HG02870 (cell line): ENCODE measurements around the gene TMEM33.

ENCODE experiments used
- ATAC-seq: cut with Tn5 transposase; IDR thresholded peaks from one replicate; pipeline ENCODE4 v1.9.1; 2021; ENCODE audit warnings: mild to moderate bottlenecking, moderate library complexity; ENCODE audit not compliant: unreplicated experiment

The TMEM33 gene

GRCh38 chr4:41994461-41994985, 59.3 kb downstream of the TMEM33 start:
- no peak for ATAC-seq

GRCh38 chr4:41998019-41998418, 62.8 kb downstream of the TMEM33 start:
- no peak for ATAC-seq

DNA sequence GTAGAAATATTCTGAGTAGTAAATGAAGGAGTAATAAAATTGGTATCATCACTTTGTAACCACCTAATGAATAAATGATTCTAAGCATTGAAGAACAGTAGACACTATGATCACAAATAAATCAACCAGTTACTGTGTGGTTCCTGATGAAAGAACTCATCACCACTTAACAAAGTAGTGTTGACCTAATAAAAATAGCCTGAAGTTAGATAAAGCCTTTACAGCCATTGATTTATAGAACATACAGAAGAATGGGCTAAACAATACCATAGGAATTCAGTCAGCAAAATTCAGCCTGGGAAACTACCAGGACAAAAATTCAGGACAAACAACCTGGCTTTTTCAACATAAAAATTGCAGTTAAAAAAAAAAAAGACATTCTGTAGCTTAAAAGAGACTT, 64.1 kb downstream of the TMEM33 start:
- ATAC-seq: no peak

DNA sequence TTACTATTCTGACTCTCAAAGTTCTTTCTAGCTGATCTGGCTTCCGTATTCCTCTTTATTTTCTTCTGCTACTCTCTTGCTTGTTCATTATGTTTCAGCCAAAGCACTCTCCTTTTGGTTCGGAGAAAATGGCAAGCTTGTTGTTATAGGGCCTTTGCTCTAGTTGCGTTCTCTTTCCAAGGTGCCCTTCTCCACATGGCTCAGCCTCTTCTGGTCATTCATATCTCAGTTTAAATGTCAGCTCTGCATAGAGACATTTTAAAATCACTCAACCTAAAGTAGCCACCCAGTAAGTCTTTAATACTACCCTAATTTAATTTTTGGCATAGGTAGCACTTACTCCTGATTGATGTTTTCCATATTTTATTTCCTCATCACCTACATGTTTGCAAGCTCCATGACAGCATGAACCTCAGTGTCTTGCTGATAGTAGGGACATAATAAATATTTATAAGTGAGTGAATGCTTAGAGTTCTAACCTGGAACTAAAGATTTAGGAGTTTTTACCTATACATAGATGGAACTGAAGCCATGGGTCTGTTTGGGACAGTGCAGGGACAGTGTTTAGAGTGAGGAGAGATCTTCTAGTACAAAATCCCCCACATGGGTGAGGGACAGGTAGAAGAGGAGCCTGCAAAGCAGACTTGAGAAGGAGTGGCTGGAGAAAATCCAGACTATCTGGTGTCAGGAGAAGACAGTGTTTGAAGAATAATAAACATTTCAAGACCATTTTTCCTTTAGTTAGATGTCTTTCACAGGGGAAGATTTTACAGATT, 73.0 kb downstream of the TMEM33 start:
- no peak for ATAC-seq
